Measurements from ENCODE around the gene PISD.

The PISD gene

DNA sequence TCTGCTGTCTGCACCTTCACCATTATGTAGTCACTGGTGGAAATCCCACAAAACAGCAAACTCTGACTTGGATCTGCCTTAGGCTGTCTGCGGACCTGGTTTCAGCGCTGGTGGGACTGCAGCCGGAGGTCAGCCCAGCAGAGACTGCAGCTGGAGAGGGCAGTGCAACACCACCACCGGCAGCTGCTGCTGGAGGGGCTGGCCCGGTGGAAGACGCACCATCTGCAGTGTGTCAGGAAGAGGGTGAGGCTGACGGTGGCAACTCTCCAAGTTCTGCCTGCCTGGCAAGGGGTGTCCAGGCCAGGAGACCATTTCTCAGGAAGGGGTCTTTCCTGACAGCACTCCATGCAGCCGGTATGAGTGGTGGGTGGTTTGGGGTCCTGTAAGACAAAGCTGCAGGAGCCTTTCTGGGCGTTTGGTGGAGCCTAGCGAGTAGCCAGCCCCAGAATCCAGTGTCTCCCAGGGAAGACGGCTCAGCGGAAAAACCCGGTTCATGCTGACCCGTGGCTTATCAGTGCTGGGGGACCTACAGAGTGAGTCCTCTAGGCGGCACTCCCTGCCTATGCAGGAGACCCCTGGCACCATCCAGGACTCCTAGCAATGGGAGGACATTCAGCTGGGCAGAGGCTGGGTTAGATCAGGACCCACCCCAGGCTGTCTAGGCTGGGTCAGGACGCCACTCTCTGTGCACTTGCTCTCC lies 50.8 kb downstream of the PISD start:
- CTCF ChIA-PET = no interaction called here
- H3K4me3 ChIP-seq (ENCODE audit: low read depth, low read length) = no peak overlapping the region
- no peaks in the 10 kb centered on the region for H3K9me3 ChIP-seq (ENCODE audit: control insufficient read depth, insufficient read depth, low read depth, low read length)
- no peaks in the 10 kb centered on the region for H3K4me1 ChIP-seq (ENCODE audit: control insufficient read depth, insufficient read depth, low read length)
- H3K36me3 ChIP-seq (ENCODE audit: control insufficient read depth in 2 of 2, insufficient read depth in 1 of 2, low read length in 2 of 2) = peaks cover 0 to 34% of the 10 kb centered on the region in 2 experiments; a peak in 2 of 3 replicates
- POLR2A ChIA-PET = no interaction called here
- TF ChIP-seq, protein P1, sequence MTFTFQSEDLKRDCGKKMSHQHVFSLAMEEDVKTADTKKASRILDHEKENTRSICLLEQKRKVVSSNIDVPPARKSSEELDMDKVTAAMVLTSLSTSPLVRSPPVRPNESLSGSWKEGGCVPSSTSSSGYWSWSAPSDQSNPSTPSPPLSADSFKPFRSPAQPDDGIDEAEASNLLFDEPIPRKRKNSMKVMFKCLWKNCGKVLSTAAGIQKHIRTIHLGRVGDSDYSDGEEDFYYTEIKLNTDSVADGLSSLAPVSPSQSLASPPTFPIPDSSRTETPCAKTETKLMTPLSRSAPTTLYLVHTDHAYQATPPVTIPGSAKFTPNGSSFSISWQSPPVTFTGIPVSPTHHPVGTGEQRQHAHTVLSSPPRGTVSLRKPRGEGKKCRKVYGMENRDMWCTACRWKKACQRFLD (tag by site-specific recombination; IDR thresholded peaks at IDR 0.05) = no peak
- TF ChIP-seq ZNF747 (tag by site-specific recombination; IDR thresholded peaks at IDR 0.05) (no peak), SCRT2 (tag by site-specific recombination; IDR thresholded peaks at IDR 0.05) (no peak), ZIC2 (tag by site-specific recombination; IDR thresholded peaks at IDR 0.05) (no peak), ZNF548 (tag by site-specific recombination; IDR thresholded peaks at IDR 0.05) (no peak), ZNF654 (tag by site-specific recombination; IDR thresholded peaks at IDR 0.05; ENCODE audit: low read depth) (no peak), SP7 (tag by site-specific recombination; IDR thresholded peaks at IDR 0.05) (no peak), KLF16 (tag by site-specific recombination; IDR thresholded peaks at IDR 0.05) (no peak), ZNF544 (tag by site-specific recombination; IDR thresholded peaks at IDR 0.05) (no peak), ZFP41 (tag by site-specific recombination; IDR thresholded peaks at IDR 0.05; ENCODE audit: borderline replicate concordance) (no peak), ZNF114 (tag by site-specific recombination; IDR thresholded peaks at IDR 0.05) (no peak)
- TF ChIP-seq, protein P2, sequence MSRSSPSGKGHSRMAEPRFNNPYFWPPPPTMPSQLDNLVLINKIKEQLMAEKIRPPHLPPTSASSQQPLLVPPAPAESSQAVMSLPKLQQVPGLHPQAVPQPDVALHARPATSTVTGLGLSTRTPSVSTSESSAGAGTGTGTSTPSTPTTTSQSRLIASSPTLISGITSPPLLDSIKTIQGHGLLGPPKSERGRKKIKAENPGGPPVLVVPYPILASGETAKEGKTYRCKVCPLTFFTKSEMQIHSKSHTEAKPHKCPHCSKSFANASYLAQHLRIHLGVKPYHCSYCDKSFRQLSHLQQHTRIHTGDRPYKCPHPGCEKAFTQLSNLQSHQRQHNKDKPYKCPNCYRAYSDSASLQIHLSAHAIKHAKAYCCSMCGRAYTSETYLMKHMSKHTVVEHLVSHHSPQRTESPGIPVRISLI (tag by site-specific recombination; IDR thresholded peaks at IDR 0.05) = no peak
- TF ChIP-seq, protein P3, sequence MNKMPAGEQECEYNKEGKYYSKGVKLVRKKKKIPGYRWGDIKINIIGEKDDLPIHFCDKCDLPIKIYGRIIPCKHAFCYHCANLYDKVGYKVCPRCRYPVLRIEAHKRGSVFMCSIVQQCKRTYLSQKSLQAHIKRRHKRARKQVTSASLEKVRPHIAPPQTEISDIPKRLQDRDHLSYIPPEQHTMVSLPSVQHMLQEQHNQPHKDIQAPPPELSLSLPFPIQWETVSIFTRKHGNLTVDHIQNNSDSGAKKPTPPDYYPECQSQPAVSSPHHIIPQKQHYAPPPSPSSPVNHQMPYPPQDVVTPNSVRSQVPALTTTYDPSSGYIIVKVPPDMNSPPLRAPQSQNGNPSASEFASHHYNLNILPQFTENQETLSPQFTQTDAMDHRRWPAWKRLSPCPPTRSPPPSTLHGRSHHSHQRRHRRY (tag by site-specific recombination; IDR thresholded peaks at IDR 0.05) = no peak
- TF ChIP-seq, protein P4, sequence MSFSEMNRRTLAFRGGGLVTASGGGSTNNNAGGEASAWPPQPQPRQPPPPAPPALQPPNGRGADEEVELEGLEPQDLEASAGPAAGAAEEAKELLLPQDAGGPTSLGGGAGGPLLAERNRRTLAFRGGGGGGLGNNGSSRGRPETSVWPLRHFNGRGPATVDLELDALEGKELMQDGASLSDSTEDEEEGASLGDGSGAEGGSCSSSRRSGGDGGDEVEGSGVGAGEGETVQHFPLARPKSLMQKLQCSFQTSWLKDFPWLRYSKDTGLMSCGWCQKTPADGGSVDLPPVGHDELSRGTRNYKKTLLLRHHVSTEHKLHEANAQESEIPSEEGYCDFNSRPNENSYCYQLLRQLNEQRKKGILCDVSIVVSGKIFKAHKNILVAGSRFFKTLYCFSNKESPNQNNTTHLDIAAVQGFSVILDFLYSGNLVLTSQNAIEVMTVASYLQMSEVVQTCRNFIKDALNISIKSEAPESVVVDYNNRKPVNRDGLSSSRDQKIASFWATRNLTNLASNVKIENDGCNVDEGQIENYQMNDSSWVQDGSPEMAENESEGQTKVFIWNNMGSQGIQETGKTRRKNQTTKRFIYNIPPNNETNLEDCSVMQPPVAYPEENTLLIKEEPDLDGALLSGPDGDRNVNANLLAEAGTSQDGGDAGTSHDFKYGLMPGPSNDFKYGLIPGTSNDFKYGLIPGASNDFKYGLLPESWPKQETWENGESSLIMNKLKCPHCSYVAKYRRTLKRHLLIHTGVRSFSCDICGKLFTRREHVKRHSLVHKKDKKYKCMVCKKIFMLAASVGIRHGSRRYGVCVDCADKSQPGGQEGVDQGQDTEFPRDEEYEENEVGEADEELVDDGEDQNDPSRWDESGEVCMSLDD (tag by site-specific recombination; IDR thresholded peaks at IDR 0.05) = no peak
- H3K27ac ChIP-seq (ENCODE audit: extremely low read depth, low read depth, low read length) = no peak overlapping the region

DNA sequence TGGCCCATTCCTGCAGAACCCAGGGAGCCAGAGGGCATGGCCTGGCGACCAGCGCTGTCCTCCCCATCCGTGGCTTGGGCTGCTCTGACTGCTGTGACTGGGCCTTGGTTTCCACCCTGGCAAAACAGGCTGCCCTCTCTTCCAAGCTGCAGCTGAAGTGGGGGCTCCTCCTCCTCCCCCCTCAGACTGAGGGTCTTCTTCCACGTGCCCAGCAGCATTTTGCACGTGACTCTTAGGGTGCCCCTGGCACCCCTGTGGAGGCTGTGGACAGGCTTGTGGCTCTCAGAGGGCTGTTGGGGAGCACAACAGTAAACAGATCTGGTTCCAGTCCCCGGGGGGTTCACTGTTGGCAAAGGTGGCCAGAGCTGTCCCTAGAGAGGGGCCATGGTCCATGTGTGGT lies 51.4 kb downstream of the PISD start:
- Histone ChIP-seq H3K27ac (ENCODE audit: extremely low read depth, low read depth, low read length) (no peak overlapping the region), H3K4me3 (ENCODE audit: low read depth, low read length) (no peak overlapping the region), H3K9me3 (ENCODE audit: control insufficient read depth, insufficient read depth, low read depth, low read length) (no peaks in the 10 kb centered on the region), H3K4me1 (ENCODE audit: control insufficient read depth, insufficient read depth, low read length) (no peaks in the 10 kb centered on the region), H3K36me3 (ENCODE audit: control insufficient read depth in 2 of 2, insufficient read depth in 1 of 2, low read length in 2 of 2) (peaks cover 0 to 38% of the 10 kb centered on the region in 2 experiments; a peak in 2 of 3 replicates)
- POLR2A ChIA-PET = no interaction called here
- CTCF ChIA-PET = no interaction called here
- TF ChIP-seq ZNF585B (tag by site-specific recombination; IDR thresholded peaks at IDR 0.05) = no peak

DNA sequence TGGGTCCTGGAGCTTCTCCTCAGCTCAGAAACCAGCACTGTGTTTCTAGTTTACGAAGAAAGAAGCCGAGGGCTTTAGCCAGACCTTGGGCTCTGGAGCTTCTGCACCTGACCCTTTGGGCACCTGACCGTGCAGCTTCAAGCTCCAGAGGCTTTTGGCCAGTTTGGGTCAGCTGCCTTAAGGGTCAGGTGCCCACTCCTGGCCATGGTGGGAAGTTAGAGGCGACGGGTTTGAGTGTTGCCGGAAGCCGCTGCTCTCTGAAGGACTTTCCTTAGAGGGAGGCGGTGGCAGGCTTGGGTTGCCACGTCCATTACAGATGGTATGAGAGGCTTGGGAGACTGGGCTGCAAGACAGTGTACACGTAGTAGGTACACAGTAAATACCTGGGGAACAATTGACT lies 52.3 kb downstream of the PISD start:
- peaks cover 0 to 44% of the 10 kb centered on the region in 2 experiments; a peak in 2 of 3 replicates for H3K36me3 ChIP-seq (ENCODE audit: control insufficient read depth in 2 of 2, insufficient read depth in 1 of 2, low read length in 2 of 2)
- H3K9me3 ChIP-seq (ENCODE audit: control insufficient read depth, insufficient read depth, low read depth, low read length) = no peaks in the 10 kb centered on the region
- ChIA-PET POLR2A (no interaction called here), CTCF (no interaction called here)
- H3K27ac ChIP-seq (ENCODE audit: extremely low read depth, low read depth, low read length) = no peak overlapping the region
- no peaks in the 10 kb centered on the region for H3K4me1 ChIP-seq (ENCODE audit: control insufficient read depth, insufficient read depth, low read length)
- no peak overlapping the region for H3K4me3 ChIP-seq (ENCODE audit: low read depth, low read length)
- TF ChIP-seq ZBTB8A (tag by site-specific recombination; IDR thresholded peaks at IDR 0.05) = no peak
- TF ChIP-seq ZNF138 (tag by site-specific recombination; IDR thresholded peaks at IDR 0.05; ENCODE audit: borderline replicate concordance) = no peak
- no peak for TF ChIP-seq ZNF239 (tag by site-specific recombination; IDR thresholded peaks at IDR 0.05)
- TF ChIP-seq ZNF214 (tag by site-specific recombination; IDR thresholded peaks at IDR 0.05; ENCODE audit: borderline replicate concordance) = no peak
- TF ChIP-seq ZNF560 (tag by site-specific recombination; IDR thresholded peaks at IDR 0.05; ENCODE audit: borderline replicate concordance) = no peak
- TF ChIP-seq, protein P5, sequence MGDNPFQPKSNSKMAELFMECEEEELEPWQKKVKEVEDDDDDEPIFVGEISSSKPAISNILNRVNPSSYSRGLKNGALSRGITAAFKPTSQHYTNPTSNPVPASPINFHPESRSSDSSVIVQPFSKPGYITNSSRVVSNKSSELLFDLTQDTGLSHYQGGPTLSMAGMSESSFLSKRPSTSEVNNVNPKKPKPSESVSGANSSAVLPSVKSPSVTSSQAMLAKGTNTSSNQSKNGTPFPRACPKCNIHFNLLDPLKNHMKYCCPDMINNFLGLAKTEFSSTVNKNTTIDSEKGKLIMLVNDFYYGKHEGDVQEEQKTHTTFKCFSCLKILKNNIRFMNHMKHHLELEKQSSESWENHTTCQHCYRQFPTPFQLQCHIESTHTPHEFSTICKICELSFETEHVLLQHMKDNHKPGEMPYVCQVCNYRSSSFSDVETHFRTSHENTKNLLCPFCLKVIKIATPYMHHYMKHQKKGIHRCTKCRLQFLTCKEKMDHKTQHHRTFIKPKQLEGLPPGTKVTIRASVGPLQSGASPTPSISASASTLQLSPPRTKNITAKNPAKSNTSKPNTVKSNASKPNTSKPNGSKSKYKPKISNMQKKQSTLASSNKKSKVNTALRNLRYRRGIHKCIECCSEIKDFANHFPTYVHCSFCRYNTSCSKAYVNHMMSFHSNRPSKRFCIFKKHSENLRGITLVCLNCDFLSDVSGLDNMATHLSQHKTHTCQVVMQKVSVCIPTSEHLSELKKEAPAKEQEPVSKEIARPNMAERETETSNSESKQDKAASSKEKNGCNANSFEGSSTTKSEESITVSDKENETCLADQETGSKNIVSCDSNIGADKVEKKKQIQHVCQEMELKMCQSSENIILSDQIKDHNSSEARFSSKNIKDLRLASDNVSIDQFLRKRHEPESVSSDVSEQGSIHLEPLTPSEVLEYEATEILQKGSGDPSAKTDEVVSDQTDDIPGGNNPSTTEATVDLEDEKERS (tag by site-specific recombination; IDR thresholded peaks at IDR 0.05) = no peak
- no peak for TF ChIP-seq GLIS2 (tag by site-specific recombination; IDR thresholded peaks at IDR 0.05)
- no peak for TF ChIP-seq ZNF302 (tag by site-specific recombination; IDR thresholded peaks at IDR 0.05; ENCODE audit: low read depth)
